NCI-H2107 treated with DMSO at 0.1 percent for 48 hours (cell line): ENCODE data around the gene SHISAL2B.
"Not testable (repeated sequence)": the region's sequence is repeated elsewhere in the genome, so short reads cannot be mapped to it uniquely, and the experiment has no call there.

Experiments
- DNase-seq: peaks from one replicate; lab custom pipeline; 2025; ENCODE audit not compliant: unreplicated experiment; lab: John Stamatoyannopoulos, UW

The SHISAL2B gene

GRCh38 chr5:64690417-64691151, at the start of gene SHISAL2B:
Gene SHISAL2B (plus strand): TSS chr5:64690503. CDS start chr5:64690624, 121 bp downstream.
- DNase-seq = no peak

- no peak for DNase-seq
Measured at GRCh38 chr5:64644831-64645230, 45.5 kb upstream of the SHISAL2B start.

DNA sequence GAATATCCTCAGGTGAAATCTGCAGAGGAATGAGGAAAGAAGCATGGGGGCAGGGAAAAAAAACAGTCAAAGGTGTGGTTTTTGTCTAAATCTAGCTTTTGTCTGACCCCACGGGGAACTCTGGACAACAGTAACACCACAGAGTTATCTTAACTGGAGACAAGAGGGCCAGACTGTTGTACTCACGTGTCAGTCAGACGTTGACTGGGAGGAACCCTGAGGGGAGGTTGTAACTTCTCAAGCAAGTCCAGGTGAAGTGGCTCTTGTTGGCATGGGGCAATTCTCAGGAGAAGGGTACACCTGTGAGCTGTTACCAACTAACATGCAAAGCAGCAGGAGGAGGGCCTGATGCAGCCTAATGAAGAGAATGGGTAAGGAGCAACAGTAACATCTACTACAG, 44.1 kb upstream of the SHISAL2B start:
- no peak for DNase-seq

DNA sequence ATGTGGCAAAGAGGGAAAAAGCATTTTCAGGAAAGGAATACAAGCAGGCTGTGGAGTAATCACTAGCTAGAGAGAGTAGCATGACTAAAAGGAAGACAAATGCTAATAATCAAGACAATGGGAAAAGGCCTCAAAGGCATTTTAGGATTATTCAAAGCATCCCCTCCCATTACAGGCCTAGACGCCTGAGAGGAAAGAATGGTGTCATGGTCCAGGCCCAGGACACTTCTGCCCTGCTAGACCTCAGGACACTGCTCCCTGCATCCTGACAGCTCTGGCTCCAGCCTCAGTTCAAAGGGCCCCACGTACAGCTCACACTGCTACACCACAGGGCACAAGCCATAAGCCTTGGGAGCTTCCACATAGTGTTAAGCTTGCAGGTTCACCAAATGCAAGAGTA, 40.8 kb upstream of the SHISAL2B start:
- DNase-seq = no peak

DNA sequence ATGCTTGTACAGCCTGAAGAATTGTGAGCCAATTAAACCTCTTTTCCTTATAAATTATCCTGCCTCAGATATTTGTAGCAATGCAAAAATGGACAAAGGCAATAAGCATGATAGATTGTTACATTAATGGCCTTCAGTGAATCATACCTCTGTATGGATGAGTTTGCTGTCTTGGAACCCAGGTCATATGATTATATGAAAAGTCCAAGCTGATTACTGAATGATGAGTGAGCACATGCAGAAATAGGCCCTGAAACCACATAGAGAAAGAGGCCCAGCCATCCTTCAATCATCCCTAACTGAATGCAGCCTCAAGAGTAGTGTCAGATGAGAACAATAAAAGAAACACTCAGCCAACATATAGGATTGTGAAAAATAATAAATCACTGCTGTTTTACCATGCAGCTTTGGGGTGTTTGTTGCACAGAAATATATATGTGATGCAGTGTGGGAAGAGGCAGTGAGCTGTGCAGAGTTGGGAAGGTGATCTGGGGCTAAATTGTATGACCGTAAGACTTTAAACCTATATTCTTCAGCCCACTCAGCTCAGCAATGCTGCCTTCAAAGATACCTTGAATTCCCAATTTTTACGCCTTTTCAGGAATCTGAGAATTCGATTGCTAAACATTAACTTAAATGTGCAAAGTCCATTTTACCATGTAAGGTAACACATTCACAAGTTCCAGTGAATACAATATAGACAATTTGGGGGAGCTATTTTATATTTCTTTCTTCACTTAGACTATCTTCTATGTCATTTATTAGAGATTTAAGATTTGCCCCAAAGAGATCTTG, 36.3 kb upstream of the SHISAL2B start:
- DNase-seq = no peak

DNA sequence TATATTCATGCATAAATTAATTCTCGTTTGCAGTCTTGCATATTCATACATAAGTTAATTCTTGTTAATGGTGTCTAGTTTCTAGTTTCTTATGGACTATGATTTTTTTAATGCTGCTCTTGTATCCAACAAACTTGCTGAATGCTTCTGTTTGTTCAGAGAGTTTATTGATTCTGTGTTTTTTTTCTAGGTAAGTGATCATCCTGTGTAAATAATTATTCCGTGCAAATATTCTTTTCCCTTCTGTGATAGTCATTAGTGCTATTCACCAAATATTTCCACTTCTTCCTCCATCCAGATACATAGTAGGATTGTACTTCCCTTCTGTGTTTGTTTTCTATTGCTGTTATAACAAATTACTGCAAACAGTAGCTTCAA, 35.8 kb upstream of the SHISAL2B start:
- DNase-seq = no peak

DNA sequence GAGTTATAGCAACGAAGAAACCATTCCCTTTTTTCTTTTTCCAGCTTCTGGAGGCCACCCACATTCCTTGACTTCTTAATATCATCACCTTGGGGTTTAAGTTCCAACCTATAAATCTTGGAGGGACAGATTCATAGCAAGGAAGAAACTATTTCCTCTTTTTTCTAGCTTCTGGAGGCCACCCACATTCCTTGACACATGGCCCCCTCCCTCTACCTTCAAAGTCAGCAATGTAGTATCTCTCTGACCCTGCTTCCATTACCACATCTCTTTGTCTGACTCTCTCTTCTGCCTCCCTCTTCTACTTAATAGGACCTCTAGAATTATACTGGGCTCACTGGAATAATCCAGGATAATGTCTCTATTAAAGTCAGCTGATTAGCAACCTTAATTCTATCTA, 34.7 kb upstream of the SHISAL2B start:
- DNase-seq = no peak

- DNase-seq = no peak
Measured at GRCh38 chr5:64659289-64659688, 31.0 kb upstream of the SHISAL2B start.

DNA sequence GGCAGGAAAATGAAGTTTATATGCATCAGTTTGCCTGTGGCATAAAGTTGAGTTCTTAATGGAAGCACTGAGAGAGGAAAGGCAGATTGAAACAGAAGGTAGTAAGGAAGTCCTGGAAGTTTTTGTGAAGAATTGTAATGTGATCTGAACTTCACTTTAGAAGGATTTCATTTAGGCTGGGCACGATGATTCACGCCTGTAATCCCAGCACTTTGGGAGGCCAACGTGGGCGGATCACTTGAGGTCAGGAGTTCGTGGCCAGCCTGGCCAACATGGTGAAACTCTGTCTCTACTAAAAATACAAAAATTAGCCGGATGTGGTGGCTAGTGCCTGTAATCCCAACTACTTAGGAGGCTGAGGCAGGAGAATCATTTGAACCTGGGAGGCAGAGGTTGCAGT, 27.1 kb upstream of the SHISAL2B start:
- DNase-seq = not testable (repeated sequence)

DNA sequence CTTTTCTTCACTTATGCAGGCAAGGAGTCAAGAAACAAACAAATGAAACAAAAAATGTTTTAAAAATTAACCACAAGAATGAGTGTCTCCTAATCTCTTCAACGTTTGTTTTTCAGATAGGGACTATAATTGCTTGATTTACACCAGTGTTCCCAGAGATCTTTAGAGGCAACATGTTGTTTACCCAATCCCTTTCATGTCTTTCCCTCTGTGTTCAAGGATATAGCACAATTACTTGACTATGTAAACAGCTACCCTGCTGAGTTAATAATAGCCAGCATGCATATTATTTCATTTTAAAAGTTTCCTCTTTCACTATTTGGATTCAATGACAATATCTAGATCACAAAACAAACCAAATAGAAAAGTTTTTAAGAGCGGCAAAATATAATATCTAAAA, 25.1 kb upstream of the SHISAL2B start:
- DNase-seq = no peak

DNA sequence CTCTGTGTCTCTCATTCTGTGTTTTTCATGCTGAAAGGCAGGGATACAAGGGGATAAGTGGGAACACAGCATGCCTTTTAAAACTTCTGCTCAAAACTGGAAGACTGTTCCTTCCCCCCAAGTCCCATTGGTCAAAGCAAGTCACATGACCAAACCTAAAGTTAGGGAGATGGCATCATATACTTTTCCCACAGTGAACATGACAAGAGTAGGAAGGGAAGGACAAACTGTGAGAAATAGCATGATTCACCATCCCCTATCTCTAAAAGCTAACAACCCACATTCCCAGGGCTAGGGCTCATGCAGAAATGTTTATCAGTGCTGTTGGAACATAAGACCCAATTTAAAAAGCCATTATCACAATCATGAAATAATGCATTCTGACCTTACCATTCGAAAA, 24.2 kb upstream of the SHISAL2B start:
- DNase-seq = no peak

- no peak for DNase-seq
Measured at GRCh38 chr5:64667068-64667467, 23.2 kb upstream of the SHISAL2B start.

- DNase-seq = no peak
Measured at GRCh38 chr5:64670277-64670676, 20.0 kb upstream of the SHISAL2B start.

GRCh38 chr5:64671678-64672077, 18.6 kb upstream of the SHISAL2B start:
- DNase-seq = no peak

DNA sequence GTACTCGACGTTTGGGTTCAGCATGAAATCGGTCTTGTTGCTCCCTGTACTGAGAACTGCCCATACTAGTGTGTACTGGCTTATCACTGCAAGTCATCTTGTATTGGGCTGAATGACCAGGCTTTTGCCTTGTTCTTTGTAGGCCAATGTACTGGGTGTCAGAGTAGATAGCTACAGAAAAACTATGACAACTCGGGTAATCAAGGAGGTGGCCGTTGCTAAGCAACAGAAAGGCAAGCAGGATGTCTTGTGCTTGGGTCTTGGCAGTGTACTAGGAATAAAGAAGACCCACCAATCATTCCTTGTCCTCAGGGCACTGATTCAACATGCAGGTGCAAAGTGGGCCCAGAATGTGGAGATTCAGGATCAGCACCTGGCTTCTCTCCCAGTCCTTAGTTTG, 11.9 kb upstream of the SHISAL2B start:
- no peak for DNase-seq

DNA sequence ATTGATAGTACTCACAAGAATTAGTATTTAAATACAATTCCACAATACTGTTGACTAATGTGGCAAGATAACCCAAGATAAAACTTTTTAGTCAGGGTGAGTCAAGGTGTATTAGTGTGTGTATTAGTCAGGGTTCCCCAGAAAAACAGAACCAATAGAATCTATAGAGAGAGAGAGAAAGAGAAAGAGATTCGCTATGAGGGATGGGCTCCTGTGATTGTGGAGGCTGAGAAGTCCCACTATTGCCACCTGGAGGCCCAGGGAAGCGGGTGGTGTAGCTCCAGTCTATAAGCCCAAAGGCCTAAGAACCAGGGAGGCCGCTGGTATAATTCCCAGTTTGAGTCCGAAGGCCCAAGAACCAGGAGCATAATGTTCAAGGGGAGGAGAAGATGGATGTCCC, 10.0 kb upstream of the SHISAL2B start:
- DNase-seq = no peak

DNA sequence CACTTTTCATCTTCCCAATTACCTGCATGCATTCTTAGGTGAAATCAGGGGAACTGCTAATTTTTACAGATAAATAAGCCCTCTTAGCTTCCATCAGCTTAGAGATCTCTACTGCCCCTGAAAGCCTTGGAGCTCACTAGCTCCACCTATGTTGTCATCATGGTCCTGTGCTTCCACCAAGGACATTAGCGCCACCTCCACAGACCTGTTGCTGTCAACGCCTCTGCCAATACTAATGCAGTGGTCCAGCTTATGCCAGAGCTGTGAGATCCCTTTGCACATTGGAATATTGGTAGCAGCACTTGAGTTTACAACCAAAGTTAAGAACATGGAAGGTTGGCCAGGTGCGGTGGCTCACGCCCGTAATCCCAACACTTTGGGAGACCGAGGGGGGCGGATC, 7.7 kb upstream of the SHISAL2B start:
- no peak for DNase-seq

GRCh38 chr5:64685866-64686265, 4.4 kb upstream of the SHISAL2B start:
- no peak for DNase-seq

- no peak for DNase-seq
Measured at GRCh38 chr5:64688391-64688790, 1.9 kb upstream of the SHISAL2B start.

- DNase-seq = no peak
Measured at GRCh38 chr5:64688965-64689364, 1.3 kb upstream of the SHISAL2B start.

GRCh38 chr5:64690104-64690416, 243 bp upstream of the SHISAL2B start:
- no peak for DNase-seq

DNA sequence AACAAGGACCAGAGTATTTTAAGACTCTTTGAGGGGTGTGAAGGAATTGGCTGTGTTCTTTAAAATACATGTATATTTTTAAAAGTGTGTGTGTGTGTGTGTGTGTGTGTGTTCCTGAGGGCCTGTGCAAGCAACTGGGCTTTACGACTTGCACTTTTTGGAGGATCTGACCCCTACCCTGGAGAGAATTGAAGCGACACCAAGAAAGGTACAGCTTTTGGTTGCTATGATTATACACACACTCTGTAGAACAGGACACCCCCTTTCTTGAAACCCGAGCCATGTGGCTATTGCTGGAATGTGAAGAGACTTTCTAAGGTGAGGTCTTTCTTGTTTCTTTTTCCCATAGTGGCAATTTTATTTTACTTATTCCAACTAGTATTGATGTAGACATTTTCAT, 988 bp downstream of the SHISAL2B start:
- DNase-seq = no peak

GRCh38 chr5:64693636-64694035, 3.3 kb downstream of the SHISAL2B start:
- DNase-seq = no peak
